HCT116 (cell line): ENCODE data around the gene C9orf85. TPM values are rescaled to one million over a fixed set of nuclear protein-coding genes. Genes with fewer than 3 reads are reported as not detected.

Source experiments
- ATAC-seq: fragments of 200-7000 bp; cut with Tn5 transposase; 2 replicates; pipeline ENCODE4 v1.9.1; 2020; ENCODE audit warnings: mild to moderate bottlenecking, moderate library complexity
- BruUV-seq: library from RNA; stranded (reverse); fragments of 400-500 nt; replicated peaks from 2 replicates; lab custom pipeline; 2021; lab: Mats Ljungman, UMichigan
- CTCF ChIA-PET: fragments of 300-600 bp; sonication (Branson Sonifier 250); formaldehyde crosslinking; loops from one replicate; lab custom pipeline; 2021; ENCODE audit warnings: antibody characterized with exemption; lab: Charles Lee
- POLR2A ChIA-PET: fragments of 300-600, 350-600 bp; sonication (Branson Sonifier 250); formaldehyde crosslinking; loops from one replicate; lab custom pipeline; 2021; ENCODE audit warnings: antibody characterized with exemption; lab: Charles Lee
- RAD21 ChIA-PET, 2 experiments: fragments of 300-600 bp; sonication (Branson Sonifier 250); formaldehyde crosslinking; loops; one replicate each; lab custom pipeline; 2023; ENCODE audit warnings: low total read pairs in 2 of 2; ENCODE audit not compliant: uncharacterized antibody in 2 of 2, unreplicated experiment in 2 of 2, low non-redundant PET in 1 of 2; lab: Charles Lee
- DNase-seq: peaks from one replicate; pipeline ENCODE4 v3.0.0-alpha.2; 2010; ENCODE audit warnings: low read depth, low spot score
- H2AFZ ChIP-seq: fragments of 200-600 bp; shearing (Covaris generic), sonication (generic); 2 replicates; pipeline ENCODE4 v1.6.1; 2017; ENCODE audit warnings: low read depth, mixed run types, mixed read lengths, antibody characterized with exemption, low read length; ENCODE audit not compliant: poor library complexity, severe bottlenecking
- H3K27ac ChIP-seq: 2 replicates; pipeline ENCODE4 v1.5.1; 2012; ENCODE audit warnings: low read depth, low read length
- H3K27me3 ChIP-seq: fragments of 200-600 bp; sonication (generic); 2 replicates; pipeline ENCODE4 v1.6.1; 2016; ENCODE audit warnings: mixed run types, low read length, mixed read lengths; ENCODE audit not compliant: insufficient read depth
- H3K36me3 ChIP-seq, 2 experiments: fragments of 200-500 bp in 1 of 2; fragments of 200-600 bp in 1 of 2; sonication (Bioruptor generic) in 1 of 2; sonication (generic) in 1 of 2; 2 replicates each; pipeline versions ENCODE4 v1.5.1 to v1.6.1; 2014 to 2016; ENCODE audit warnings: low read length in 2 of 2, inconsistent platforms in 1 of 2, mixed read lengths in 1 of 2, mixed run types in 1 of 2; ENCODE audit not compliant: insufficient read depth in 2 of 2, control insufficient read depth in 1 of 2
- H3K4me1 ChIP-seq, 2 experiments: fragments of 200-600 bp in 1 of 2; sonication (generic) in 1 of 2; 2 replicates each; pipeline versions ENCODE4 v1.5.1 to v1.6.1; 2012 to 2017; ENCODE audit warnings: low read length in 2 of 2, inconsistent platforms in 1 of 2, mild to moderate bottlenecking in 1 of 2, mixed read lengths in 1 of 2, mixed run types in 1 of 2, moderate library complexity in 1 of 2; ENCODE audit not compliant: insufficient read depth in 2 of 2, control insufficient read depth in 1 of 2
- H3K4me2 ChIP-seq: fragments of 200-600 bp; sonication (generic); 2 replicates; pipeline ENCODE4 v1.6.1; 2017; ENCODE audit warnings: mixed run types, low read length, mixed read lengths
- H3K4me3 ChIP-seq, 2 experiments: fragments of 200-600 bp in 1 of 2; sonication (generic) in 1 of 2; replicated peaks in 1 of 2; 2 replicates each; pipeline ENCODE4 v1.5.1; 2011 to 2016; ENCODE audit warnings: low read length in 2 of 2, control low read depth in 1 of 2, low read depth in 1 of 2, mild to moderate bottlenecking in 1 of 2, mixed read lengths in 1 of 2, mixed run types in 1 of 2
- H3K79me2 ChIP-seq: fragments of 200-600 bp; sonication (generic); 2 replicates; pipeline ENCODE4 v1.6.1; 2017; ENCODE audit warnings: mild to moderate bottlenecking, mixed run types, low read length, moderate library complexity, mixed read lengths; ENCODE audit not compliant: insufficient read depth
- H3K9ac ChIP-seq: fragments of 200-600 bp; sonication (generic); 2 replicates; pipeline ENCODE4 v1.6.1; 2016; ENCODE audit warnings: low read length, mixed read lengths
- H3K9me2 ChIP-seq: fragments of 200-600 bp; sonication (generic), shearing (Covaris generic); 2 replicates; pipeline ENCODE4 v1.6.1; 2017; ENCODE audit warnings: mixed run types, mild to moderate bottlenecking, moderate library complexity; ENCODE audit not compliant: insufficient read depth
- H3K9me3 ChIP-seq, 2 experiments: fragments of 200-500 bp in 1 of 2; fragments of 200-600 bp in 1 of 2; sonication (Bioruptor generic) in 1 of 2; sonication (generic) in 1 of 2; 2 replicates each; pipeline ENCODE4 v1.6.1; 2014 to 2017; ENCODE audit warnings: low read length in 2 of 2, mixed read lengths in 2 of 2, inconsistent platforms in 1 of 2, low read depth in 1 of 2, mild to moderate bottlenecking in 1 of 2, mixed run types in 1 of 2, moderate library complexity in 1 of 2; ENCODE audit not compliant: control insufficient read depth in 1 of 2, insufficient read depth in 1 of 2
- H4K20me1 ChIP-seq: fragments of 200-600 bp; sonication (generic), shearing (Covaris generic); 2 replicates; pipeline ENCODE4 v1.6.1; 2017; ENCODE audit warnings: mixed run types, mild to moderate bottlenecking, moderate library complexity; ENCODE audit not compliant: insufficient read depth
- ATF3 ChIP-seq: IDR thresholded peaks from 2 replicates; pipeline ENCODE4 v1.6.1; 2012
- CEBPB ChIP-seq: IDR thresholded peaks from 2 replicates; pipeline ENCODE4 v1.6.1; 2012; ENCODE audit warnings: low read depth
- CTCF ChIP-seq, 3 experiments: fragments of 200-600 bp in 1 of 3; sonication (generic) in 1 of 3; IDR thresholded peaks in 2 of 3; conservative IDR thresholded peaks in 1 of 3; 2 replicates each; pipeline ENCODE4 v1.5.1; 2012 to 2017; ENCODE audit warnings: low read depth in 2 of 3, low read length in 2 of 3, antibody characterized with exemption in 1 of 3, borderline replicate concordance in 1 of 3, control low read depth in 1 of 3, mild to moderate bottlenecking in 1 of 3, mixed read lengths in 1 of 3, mixed run types in 1 of 3, moderate library complexity in 1 of 3; ENCODE audit not compliant: insufficient read depth in 1 of 3
- EGR1 ChIP-seq: IDR thresholded peaks from 2 replicates; pipeline ENCODE4 v1.6.1; 2012; ENCODE audit warnings: low read depth
- ELF1 ChIP-seq: IDR thresholded peaks from 2 replicates; pipeline ENCODE4 v1.6.1; 2012; ENCODE audit warnings: low read depth, borderline replicate concordance
- EZH2 ChIP-seq: fragments of 200-600 bp; sonication (generic); IDR thresholded peaks from 2 replicates; pipeline ENCODE4 v1.6.1; 2017; ENCODE audit warnings: antibody characterized with exemption, mixed run types
- EZH2phosphoT487 ChIP-seq: fragments of 200-600 bp; IDR thresholded peaks from 2 replicates; pipeline ENCODE4 v1.6.1; 2018; ENCODE audit warnings: antibody characterized with exemption, borderline replicate concordance
- MAX ChIP-seq: IDR thresholded peaks from 2 replicates; pipeline ENCODE4 v1.6.1; 2012
- POLR2A ChIP-seq: IDR thresholded peaks from 2 replicates; pipeline ENCODE4 v1.7.0; 2011; ENCODE audit warnings: borderline replicate concordance; ENCODE audit not compliant: insufficient read depth, insufficient read length; ENCODE audit errors: extremely low read depth
- POLR2AphosphoS5 ChIP-seq: IDR thresholded peaks from 2 replicates; pipeline ENCODE4 v1.6.1; 2011; ENCODE audit warnings: mild to moderate bottlenecking, low read depth, low read length, moderate library complexity
- REST ChIP-seq: IDR thresholded peaks from 2 replicates; pipeline ENCODE4 v1.6.1; 2012; ENCODE audit warnings: low read depth
- SIN3A ChIP-seq: IDR thresholded peaks from 2 replicates; pipeline ENCODE4 v1.6.1; 2012; ENCODE audit warnings: low read depth
- SP1 ChIP-seq: IDR thresholded peaks from 2 replicates; pipeline ENCODE4 v1.6.1; 2012; ENCODE audit warnings: low read depth
- SRF ChIP-seq: IDR thresholded peaks from 2 replicates; pipeline ENCODE4 v1.6.1; 2012; ENCODE audit warnings: low read depth
- intact Hi-C: fragments of 100-400 bp; cut with micrococcal nuclease; formaldehyde crosslinking; loops from 2 replicates; pipeline ENCODE4 v1.10.0; 2022
- total RNA-seq: library from RNA; stranded (reverse); gene quantifications from one replicate; pipeline ENCODE4 v1.2.1, GENCODE V29; 2021; ENCODE audit not compliant: unreplicated experiment

C9orf85 gene
- total RNA-seq, 1 experiment from 2014 or later: 12.4 TPM

- peak; percentile 96 for TF ChIP-seq MAX
- TF ChIP-seq EZH2: no peak
Observed at GRCh38 chr9:71911061-71911907, at the start of gene C9orf85, which contains the start of gene ABHD17B (continued).

GRCh38 chr9:71863631-71864030 lies 47.8 kb upstream of the C9orf85 start:
- BruUV-seq: no TSS peak
- Histone ChIP-seq H3K9ac (no peak overlapping the region), H3K27ac (no peak overlapping the region), H3K4me2 (no peak overlapping the region), H3K4me3 (no peak overlapping the region), H4K20me1 (no peaks in the 10 kb centered on the region), H3K9me3 (peaks cover 6 to 7% of the 10 kb centered on the region in 2 experiments; a peak in 3 of 4 replicates)
- no peak for DNase-seq
- TF ChIP-seq EZH2 (no peak), EZH2phosphoT487 (no peak), SP1 (no peak), REST (no peak), CTCF (IDR thresholded peaks at IDR 0.05 in 2 of 3, conservative IDR thresholded peaks at IDR 0.05 in 1 of 3; ENCODE audit: borderline replicate concordance in 1 of 3, insufficient read depth in 1 of 3, low read depth in 2 of 3, low read length in 2 of 3) (no peak), ELF1 (no peak), EGR1 (no peak), POLR2AphosphoS5 (no peak), SRF (no peak), SIN3A (no peak), MAX (no peak), CEBPB (no peak), ATF3 (no peak), POLR2A (no peak)
- TF ChIP-seq, all 23 proteins: peak for 0
- POLR2A ChIA-PET: no interaction called here
- CTCF ChIA-PET: interaction anchor here (0.5 kb wide), 1 partner anchor 18 kb away, joined by 4 read pairs; no protein-coding TSS in a partner anchor
- Histone ChIP-seq H3K79me2 (no peaks in the 10 kb centered on the region), H3K36me3 (peaks cover 0 to 2% of the 10 kb centered on the region in 2 experiments; a peak in 1 of 4 replicates), H3K27me3 (no peaks in the 10 kb centered on the region), H3K4me1 (no peaks in the 10 kb centered on the region), H2AFZ (no peak overlapping the region), H3K9me2 (no peaks in the 10 kb centered on the region)
- ATAC-seq: no peak
- RAD21 ChIA-PET: no interaction called here
- intact Hi-C loops: loop anchor here (10.0 kb wide), 1 partner anchor 59 kb away; no protein-coding TSS in a partner anchor
